MCF 10A (cell line): Measurements from ENCODE around the gene ENTREP1. TPM values are rescaled to one million over a fixed set of nuclear protein-coding genes. Genes with fewer than 3 reads are reported as not detected.
A peak's percentile ranks its signal among the peaks of the same experiment; 100 is the strongest.

Experiments
- BruUV-seq: library from RNA; stranded (reverse); fragments of 400-500 nt; replicated peaks from 2 replicates; lab custom pipeline; 2021; lab: Mats Ljungman, UMichigan
- CTCF ChIA-PET: fragments of 300-600 bp; sonication (Branson Sonifier 250); formaldehyde crosslinking; extraction: SDS; loops from one replicate; lab custom pipeline; 2021; ENCODE audit warnings: antibody characterized with exemption, inconsistent platforms; lab: Yijun Ruan, JAX
- POLR2A ChIA-PET: fragments of 300-600, 350-650 bp; sonication (Branson Sonifier 250); formaldehyde crosslinking; extraction: SDS; loops from one replicate; lab custom pipeline; 2020; ENCODE audit warnings: antibody characterized with exemption, inconsistent platforms; lab: Yijun Ruan, JAX
- DNase-seq: peaks from one replicate; pipeline ENCODE4 v3.0.0-alpha.2; 2018; ENCODE audit not compliant: unreplicated experiment
- H3K27ac Mint-ChIP-seq: one replicate; pipeline ENCODE4 v1.8.0; 2022; ENCODE audit warnings: mild to moderate bottlenecking, low read depth, mixed read lengths; ENCODE audit not compliant: unreplicated experiment
- H3K27me3 Mint-ChIP-seq: one replicate; pipeline ENCODE4 v1.8.0; 2022; ENCODE audit warnings: mixed read lengths; ENCODE audit not compliant: insufficient read depth, unreplicated experiment
- H3K36me3 Mint-ChIP-seq: one replicate; pipeline ENCODE4 v1.8.0; 2022; ENCODE audit warnings: mild to moderate bottlenecking, moderate library complexity, mixed read lengths; ENCODE audit not compliant: insufficient read depth, unreplicated experiment
- H3K4me1 Mint-ChIP-seq: one replicate; pipeline ENCODE4 v1.8.0; 2022; ENCODE audit warnings: mixed read lengths; ENCODE audit not compliant: insufficient read depth, unreplicated experiment
- H3K4me3 Mint-ChIP-seq: one replicate; pipeline ENCODE4 v1.8.0; 2022; ENCODE audit warnings: mild to moderate bottlenecking, moderate library complexity, mixed read lengths; ENCODE audit not compliant: unreplicated experiment
- H3K9me3 Mint-ChIP-seq: one replicate; pipeline ENCODE4 v1.8.0; 2022; ENCODE audit warnings: mixed read lengths; ENCODE audit not compliant: unreplicated experiment
- intact Hi-C: fragments of 100-400 bp; cut with micrococcal nuclease; formaldehyde crosslinking; loops from 2 replicates; pipeline ENCODE4 v1.14.1; 2022
- total RNA-seq: library from RNA; stranded (reverse); gene quantifications from 2 replicates; pipeline ENCODE4 v1.2.3, GENCODE V29; 2022
- TF ChIP-seq, protein P1 (sequence below): fragments of 200-600 bp; IDR thresholded peaks from one replicate; pipeline ENCODE4 v1.8.0; 2022; ENCODE audit warnings: antibody characterized with exemption, mild to moderate bottlenecking; ENCODE audit not compliant: unreplicated experiment

The ENTREP1 gene
- total RNA-seq, 1 experiment from 2014 or later: 0.35 TPM

DNA sequence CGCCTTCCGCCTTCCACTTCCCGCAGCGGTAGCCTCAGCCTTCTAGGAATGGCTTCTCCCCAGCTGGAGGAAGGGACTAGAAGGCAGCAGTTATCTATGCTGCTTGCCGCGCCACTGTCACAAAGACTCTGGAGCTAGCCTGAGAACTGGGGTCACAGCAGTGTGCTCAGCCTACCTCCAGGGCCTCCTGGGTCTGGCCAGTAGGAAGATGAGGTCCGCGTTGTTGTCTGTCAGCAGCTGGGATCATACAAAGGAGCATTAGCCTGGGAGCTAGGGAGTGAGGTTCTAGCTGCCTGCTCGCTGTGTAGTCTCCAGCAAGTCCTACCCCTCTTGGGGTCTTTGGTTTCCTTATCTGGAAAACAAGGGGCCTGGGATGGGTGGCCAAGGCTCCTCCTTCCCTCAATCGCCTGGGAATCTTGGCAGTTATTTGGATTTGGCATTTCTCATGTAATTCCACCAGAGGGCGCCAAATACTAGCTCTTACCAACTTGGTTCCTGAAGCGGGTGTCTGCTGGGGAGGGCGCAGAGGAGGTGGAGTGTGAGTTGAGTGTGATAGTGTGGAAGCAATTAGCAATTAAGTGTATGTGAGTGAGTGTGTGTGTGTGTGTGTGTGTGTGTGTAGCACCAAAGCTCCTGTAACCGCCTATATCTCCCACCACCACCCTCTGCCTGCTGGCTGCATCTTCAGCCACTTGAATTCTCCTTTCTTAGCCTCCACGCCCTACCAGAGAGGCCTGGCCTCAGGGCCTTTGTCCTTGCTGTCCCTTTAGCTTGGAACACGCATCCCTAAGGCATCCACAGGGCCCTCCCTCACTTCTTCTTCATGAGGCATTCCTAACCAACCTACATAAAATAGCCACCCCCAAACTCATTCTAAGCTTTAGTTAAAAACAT, 97.1 kb downstream of the ENTREP1 start:
- Mint-ChIP-seq H3K27ac (no peak overlapping the region), H3K36me3 (no peaks in the 10 kb centered on the region), H3K4me3 (no peak overlapping the region), H3K9me3 (no peaks in the 10 kb centered on the region), H3K27me3 (peaks cover 26% of the 10 kb centered on the region), H3K4me1 (no peaks in the 10 kb centered on the region)
- ChIA-PET CTCF (interaction anchor here (0.5 to 6.9 kb wide), 95 partner anchors 8 to 1181 kb away, joined by 3 to 97 read pairs (median 4); partner anchors contain the start of genes APBA1 and FXN), POLR2A (interaction anchor here (0.6 kb wide), 2 partner anchors 240 to 671 kb away, joined by 3 read pairs; no protein-coding TSS in a partner anchor)
- peak; percentile 71 for DNase-seq
- intact Hi-C loops: loop anchor here (2.0 to 10.0 kb wide), 7 partner anchors 127 to 1183 kb away; partner anchors contain the start of gene APBA1
- TF ChIP-seq, protein P1, sequence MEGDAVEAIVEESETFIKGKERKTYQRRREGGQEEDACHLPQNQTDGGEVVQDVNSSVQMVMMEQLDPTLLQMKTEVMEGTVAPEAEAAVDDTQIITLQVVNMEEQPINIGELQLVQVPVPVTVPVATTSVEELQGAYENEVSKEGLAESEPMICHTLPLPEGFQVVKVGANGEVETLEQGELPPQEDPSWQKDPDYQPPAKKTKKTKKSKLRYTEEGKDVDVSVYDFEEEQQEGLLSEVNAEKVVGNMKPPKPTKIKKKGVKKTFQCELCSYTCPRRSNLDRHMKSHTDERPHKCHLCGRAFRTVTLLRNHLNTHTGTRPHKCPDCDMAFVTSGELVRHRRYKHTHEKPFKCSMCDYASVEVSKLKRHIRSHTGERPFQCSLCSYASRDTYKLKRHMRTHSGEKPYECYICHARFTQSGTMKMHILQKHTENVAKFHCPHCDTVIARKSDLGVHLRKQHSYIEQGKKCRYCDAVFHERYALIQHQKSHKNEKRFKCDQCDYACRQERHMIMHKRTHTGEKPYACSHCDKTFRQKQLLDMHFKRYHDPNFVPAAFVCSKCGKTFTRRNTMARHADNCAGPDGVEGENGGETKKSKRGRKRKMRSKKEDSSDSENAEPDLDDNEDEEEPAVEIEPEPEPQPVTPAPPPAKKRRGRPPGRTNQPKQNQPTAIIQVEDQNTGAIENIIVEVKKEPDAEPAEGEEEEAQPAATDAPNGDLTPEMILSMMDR: peak; percentile 78
- no TSS peak for BruUV-seq

DNA sequence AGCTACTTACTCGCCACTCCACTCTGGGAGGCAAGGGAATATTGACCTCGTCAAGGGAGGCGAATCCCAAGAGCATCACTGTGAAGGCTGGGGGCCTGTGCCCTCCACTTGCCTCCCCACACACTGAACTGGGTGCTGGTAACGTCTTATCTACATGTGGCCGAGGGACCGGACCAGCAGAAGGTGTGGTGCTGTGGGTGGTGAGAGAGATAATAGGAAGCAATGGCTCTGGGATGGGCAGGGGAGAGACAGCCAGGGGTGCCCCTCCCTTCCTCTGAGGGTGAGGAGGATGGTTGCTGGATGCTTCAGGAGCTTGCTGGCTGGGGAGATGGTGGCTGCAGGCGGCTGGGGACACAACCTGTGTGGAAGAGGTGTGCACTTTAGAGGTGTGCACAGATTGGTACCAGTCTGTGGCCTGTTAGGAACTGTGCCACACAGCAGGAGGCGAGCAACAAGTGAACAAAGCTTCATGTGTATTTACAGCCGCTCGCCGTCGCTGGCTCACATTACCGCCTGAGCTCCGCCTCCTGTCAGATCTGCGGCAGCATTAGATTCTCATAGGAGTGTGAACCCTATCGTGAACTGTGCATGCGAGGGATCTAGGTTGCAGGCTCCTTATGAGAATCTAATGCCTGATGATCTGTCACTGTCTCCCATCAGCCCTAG, 100.3 kb downstream of the ENTREP1 start:
- ChIA-PET CTCF (interaction anchor here (0.5 to 6.9 kb wide), 8 partner anchors 78 to 521 kb away, joined by 3 to 97 read pairs (median 3); no protein-coding TSS in a partner anchor), POLR2A (no interaction called here)
- H3K27me3 Mint-ChIP-seq: peaks cover 29% of the 10 kb centered on the region
- no peaks in the 10 kb centered on the region for H3K9me3 Mint-ChIP-seq
- no peak overlapping the region for H3K27ac Mint-ChIP-seq
- intact Hi-C loops: loop anchor here (10.0 kb wide), 1 partner anchor 1180 kb away; no protein-coding TSS in a partner anchor
- no peaks in the 10 kb centered on the region for H3K36me3 Mint-ChIP-seq
- TF ChIP-seq, protein P1: no peak
- no TSS peak for BruUV-seq
- no peaks in the 10 kb centered on the region for H3K4me1 Mint-ChIP-seq
- no peak overlapping the region for H3K4me3 Mint-ChIP-seq
- no peak for DNase-seq

DNA sequence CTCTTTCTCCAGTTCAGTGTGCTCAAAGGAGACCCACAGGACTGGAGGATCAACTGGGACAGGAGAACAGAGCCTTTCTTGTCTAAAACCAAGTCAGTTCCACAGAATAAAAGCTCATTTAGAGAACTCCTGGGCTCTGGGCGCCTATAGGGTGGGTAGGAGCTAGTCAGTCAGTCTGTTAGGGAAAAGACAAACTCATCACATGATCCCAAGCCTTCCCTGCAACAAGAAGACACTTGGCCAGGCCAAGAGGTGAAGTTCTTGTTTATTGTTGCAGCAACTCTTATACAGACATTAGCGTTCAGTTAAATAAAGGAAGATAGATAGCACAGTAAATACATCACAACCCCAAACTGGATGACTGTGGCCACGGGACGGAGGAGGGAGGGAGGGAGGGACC, 102.3 kb downstream of the ENTREP1 start:
- intact Hi-C loops: loop anchor here (10.0 kb wide), 1 partner anchor 1178 kb away; no protein-coding TSS in a partner anchor
- Mint-ChIP-seq H3K4me1 (no peaks in the 10 kb centered on the region), H3K9me3 (no peaks in the 10 kb centered on the region), H3K36me3 (no peaks in the 10 kb centered on the region), H3K4me3 (no peak overlapping the region), H3K27me3 (peaks cover 18% of the 10 kb centered on the region), H3K27ac (no peak overlapping the region)
- POLR2A ChIA-PET: no interaction called here
- no peak for DNase-seq
- BruUV-seq: no TSS peak
- TF ChIP-seq, protein P1: no peak
- CTCF ChIA-PET: no interaction called here
